ENCODE data around the gene SUFU.

SUFU gene

DNA sequence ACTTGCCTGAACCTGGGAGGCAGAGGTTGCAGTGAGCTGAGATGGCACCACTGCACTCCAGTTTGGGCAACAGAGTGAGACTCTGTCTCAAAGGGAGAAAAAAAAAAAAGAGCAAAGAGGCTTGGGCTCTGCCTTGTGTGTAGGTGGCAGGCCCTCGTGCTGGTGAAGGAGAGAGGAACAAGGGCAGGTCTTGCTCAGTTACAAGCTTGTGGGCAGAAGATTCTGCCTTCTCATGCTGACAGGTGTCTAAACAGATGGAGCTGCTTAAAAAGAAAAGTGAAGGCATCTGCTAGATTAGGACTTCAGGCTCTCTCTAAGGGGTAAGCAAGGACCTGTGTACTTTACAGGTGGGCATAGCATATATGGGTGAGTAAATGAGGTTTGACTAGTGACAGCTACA, 75.0 kb downstream of the SUFU start:
- H3K36me3 ChIP-seq (ENCODE audit: control insufficient read depth, insufficient read depth, low read length): no peaks in the 10 kb centered on the region
- H3K4me3 ChIP-seq (replicated peaks; ENCODE audit: low read depth, low read length): no peak overlapping the region
- TF ChIP-seq, protein P1, sequence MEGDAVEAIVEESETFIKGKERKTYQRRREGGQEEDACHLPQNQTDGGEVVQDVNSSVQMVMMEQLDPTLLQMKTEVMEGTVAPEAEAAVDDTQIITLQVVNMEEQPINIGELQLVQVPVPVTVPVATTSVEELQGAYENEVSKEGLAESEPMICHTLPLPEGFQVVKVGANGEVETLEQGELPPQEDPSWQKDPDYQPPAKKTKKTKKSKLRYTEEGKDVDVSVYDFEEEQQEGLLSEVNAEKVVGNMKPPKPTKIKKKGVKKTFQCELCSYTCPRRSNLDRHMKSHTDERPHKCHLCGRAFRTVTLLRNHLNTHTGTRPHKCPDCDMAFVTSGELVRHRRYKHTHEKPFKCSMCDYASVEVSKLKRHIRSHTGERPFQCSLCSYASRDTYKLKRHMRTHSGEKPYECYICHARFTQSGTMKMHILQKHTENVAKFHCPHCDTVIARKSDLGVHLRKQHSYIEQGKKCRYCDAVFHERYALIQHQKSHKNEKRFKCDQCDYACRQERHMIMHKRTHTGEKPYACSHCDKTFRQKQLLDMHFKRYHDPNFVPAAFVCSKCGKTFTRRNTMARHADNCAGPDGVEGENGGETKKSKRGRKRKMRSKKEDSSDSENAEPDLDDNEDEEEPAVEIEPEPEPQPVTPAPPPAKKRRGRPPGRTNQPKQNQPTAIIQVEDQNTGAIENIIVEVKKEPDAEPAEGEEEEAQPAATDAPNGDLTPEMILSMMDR (IDR thresholded peaks at IDR 0.05; ENCODE audit: insufficient read depth, low read length, poor library complexity, severe bottlenecking): no peak
- H3K27me3 ChIP-seq (replicated peaks; ENCODE audit: control insufficient read depth, insufficient read depth, low read length): no peaks in the 10 kb centered on the region
- no peak for DNase-seq (ENCODE audit: extremely low read depth, insufficient read length)

DNA sequence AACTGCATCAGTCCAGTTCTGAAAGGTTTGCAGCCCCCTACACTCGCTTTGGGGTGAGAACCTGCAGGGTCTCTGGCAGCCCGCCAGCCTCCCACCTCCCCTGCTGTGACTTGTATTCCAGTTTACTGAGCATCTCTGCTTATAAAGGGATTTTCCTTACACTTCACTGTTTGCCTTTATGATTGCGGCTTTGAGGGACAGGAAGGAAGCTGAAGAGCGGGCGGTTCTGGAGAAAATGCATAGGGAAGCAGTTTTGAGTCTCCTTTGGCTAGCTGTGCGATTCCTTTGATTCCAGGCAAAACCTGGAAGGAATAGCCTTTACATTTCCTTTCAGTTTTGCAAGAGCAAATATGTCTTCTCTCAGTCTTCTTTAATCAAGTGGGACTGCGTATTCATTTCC, 75.6 kb downstream of the SUFU start:
- Histone ChIP-seq H3K4me3 (replicated peaks; ENCODE audit: low read depth, low read length) (no peak overlapping the region), H3K36me3 (ENCODE audit: control insufficient read depth, insufficient read depth, low read length) (no peaks in the 10 kb centered on the region), H3K27me3 (replicated peaks; ENCODE audit: control insufficient read depth, insufficient read depth, low read length) (no peaks in the 10 kb centered on the region)
- TF ChIP-seq, protein P1 (IDR thresholded peaks at IDR 0.05; ENCODE audit: insufficient read depth, low read length, poor library complexity, severe bottlenecking): no peak
- DNase-seq (ENCODE audit: extremely low read depth, insufficient read length): no peak

DNA sequence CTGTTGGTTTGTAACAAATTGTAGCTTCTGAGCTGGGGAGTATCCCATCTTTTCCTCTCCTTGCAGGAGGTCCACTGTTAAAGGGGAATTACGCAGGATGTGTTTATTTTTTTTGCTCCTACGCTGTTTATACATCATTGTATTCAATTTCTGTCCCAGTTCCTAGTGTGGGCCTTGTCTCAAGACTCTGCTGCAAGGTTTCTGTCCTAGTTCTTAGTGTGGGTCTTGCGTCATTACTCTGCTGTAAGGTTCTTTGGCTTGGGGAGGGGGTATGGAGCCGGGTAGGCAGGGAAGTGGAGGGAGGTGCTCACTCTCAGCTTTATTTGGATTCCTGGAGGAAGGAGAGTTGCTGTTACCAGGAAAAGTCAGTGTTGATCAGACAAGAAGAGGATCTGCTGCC, 76.5 kb downstream of the SUFU start:
- no peaks in the 10 kb centered on the region for H3K36me3 ChIP-seq (ENCODE audit: control insufficient read depth, insufficient read depth, low read length)
- H3K4me3 ChIP-seq (replicated peaks; ENCODE audit: low read depth, low read length): no peak overlapping the region
- TF ChIP-seq, protein P1 (IDR thresholded peaks at IDR 0.05; ENCODE audit: insufficient read depth, low read length, poor library complexity, severe bottlenecking): no peak
- no peak for DNase-seq (ENCODE audit: extremely low read depth, insufficient read length)
- no peaks in the 10 kb centered on the region for H3K27me3 ChIP-seq (replicated peaks; ENCODE audit: control insufficient read depth, insufficient read depth, low read length)

DNA sequence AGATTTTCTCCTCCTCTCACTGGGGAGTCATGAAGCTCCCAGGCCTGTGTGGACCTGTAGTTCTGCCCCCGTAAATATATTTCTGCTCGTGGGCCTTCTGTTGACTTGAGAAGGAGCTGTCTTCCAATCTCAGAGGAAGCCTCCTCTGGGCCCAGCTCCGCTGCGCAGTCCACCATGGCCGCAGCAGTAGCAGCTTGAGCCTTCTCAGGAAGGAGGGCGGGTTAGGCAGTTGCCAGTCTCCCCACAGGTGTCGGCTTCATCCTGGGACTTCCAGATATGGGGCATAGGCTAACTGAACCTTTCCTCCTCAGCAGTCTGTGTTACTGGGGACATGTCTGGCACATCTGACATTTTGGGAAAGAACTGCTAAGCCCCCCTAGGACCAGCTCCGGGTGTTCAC, 77.6 kb downstream of the SUFU start:
- DNase-seq (ENCODE audit: extremely low read depth, insufficient read length): no peak
- TF ChIP-seq, protein P1 (IDR thresholded peaks at IDR 0.05; ENCODE audit: insufficient read depth, low read length, poor library complexity, severe bottlenecking): no peak
- no peak overlapping the region for H3K4me3 ChIP-seq (replicated peaks; ENCODE audit: low read depth, low read length)
- no peaks in the 10 kb centered on the region for H3K36me3 ChIP-seq (ENCODE audit: control insufficient read depth, insufficient read depth, low read length)
- no peaks in the 10 kb centered on the region for H3K27me3 ChIP-seq (replicated peaks; ENCODE audit: control insufficient read depth, insufficient read depth, low read length)

GRCh38 chr10:102581981-102582580, 78.3 kb downstream of the SUFU start:
- no peak overlapping the region for H3K4me3 ChIP-seq (replicated peaks; ENCODE audit: low read depth, low read length)
- no peak for DNase-seq (ENCODE audit: extremely low read depth, insufficient read length)
- no peaks in the 10 kb centered on the region for H3K27me3 ChIP-seq (replicated peaks; ENCODE audit: control insufficient read depth, insufficient read depth, low read length)
- no peaks in the 10 kb centered on the region for H3K36me3 ChIP-seq (ENCODE audit: control insufficient read depth, insufficient read depth, low read length)
- TF ChIP-seq, protein P1 (IDR thresholded peaks at IDR 0.05; ENCODE audit: insufficient read depth, low read length, poor library complexity, severe bottlenecking): no peak
